ENCODE results near the gene TCP11.

- TF ChIP-seq, protein P1, sequence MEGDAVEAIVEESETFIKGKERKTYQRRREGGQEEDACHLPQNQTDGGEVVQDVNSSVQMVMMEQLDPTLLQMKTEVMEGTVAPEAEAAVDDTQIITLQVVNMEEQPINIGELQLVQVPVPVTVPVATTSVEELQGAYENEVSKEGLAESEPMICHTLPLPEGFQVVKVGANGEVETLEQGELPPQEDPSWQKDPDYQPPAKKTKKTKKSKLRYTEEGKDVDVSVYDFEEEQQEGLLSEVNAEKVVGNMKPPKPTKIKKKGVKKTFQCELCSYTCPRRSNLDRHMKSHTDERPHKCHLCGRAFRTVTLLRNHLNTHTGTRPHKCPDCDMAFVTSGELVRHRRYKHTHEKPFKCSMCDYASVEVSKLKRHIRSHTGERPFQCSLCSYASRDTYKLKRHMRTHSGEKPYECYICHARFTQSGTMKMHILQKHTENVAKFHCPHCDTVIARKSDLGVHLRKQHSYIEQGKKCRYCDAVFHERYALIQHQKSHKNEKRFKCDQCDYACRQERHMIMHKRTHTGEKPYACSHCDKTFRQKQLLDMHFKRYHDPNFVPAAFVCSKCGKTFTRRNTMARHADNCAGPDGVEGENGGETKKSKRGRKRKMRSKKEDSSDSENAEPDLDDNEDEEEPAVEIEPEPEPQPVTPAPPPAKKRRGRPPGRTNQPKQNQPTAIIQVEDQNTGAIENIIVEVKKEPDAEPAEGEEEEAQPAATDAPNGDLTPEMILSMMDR (IDR thresholded peaks at IDR 0.05): no peak
- TF ChIP-seq POLR2A (IDR thresholded peaks at IDR 0.05): no peak
Measured at GRCh38 chr6:35068644-35069043, 72.5 kb downstream of the TCP11 start.

Data from right lobe of liver (tissue), 4 donors.